ENCODE data around the gene FXYD1.

DNA sequence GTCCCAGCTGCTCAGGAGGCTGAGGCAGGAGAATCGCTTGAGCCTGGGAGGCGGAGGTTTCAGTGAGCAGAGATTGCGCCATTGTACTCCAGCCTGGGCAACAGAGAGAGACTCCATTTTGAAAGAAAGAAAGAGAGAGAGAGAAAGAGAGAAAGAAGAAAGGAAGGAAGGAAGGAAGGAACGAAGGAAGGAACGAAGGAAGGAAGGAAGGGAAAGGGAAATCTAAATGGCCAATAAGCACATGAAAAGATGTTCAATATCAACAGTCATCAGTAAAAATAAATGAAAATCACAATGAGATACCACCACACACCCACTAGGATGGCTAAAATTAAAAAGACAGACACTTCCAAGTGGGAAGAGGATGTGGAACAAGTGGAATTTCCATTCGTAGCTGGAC, 35.6 kb downstream of the FXYD1 start:
- TF ChIP-seq EZH2phosphoT487 (IDR thresholded peaks at IDR 0.05; ENCODE audit: borderline replicate concordance, low read depth, low read length), result no peak
- TF ChIP-seq, protein P1, sequence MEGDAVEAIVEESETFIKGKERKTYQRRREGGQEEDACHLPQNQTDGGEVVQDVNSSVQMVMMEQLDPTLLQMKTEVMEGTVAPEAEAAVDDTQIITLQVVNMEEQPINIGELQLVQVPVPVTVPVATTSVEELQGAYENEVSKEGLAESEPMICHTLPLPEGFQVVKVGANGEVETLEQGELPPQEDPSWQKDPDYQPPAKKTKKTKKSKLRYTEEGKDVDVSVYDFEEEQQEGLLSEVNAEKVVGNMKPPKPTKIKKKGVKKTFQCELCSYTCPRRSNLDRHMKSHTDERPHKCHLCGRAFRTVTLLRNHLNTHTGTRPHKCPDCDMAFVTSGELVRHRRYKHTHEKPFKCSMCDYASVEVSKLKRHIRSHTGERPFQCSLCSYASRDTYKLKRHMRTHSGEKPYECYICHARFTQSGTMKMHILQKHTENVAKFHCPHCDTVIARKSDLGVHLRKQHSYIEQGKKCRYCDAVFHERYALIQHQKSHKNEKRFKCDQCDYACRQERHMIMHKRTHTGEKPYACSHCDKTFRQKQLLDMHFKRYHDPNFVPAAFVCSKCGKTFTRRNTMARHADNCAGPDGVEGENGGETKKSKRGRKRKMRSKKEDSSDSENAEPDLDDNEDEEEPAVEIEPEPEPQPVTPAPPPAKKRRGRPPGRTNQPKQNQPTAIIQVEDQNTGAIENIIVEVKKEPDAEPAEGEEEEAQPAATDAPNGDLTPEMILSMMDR (conservative IDR thresholded peaks at IDR 0.05; ENCODE audit: low read length), result no peak
